K562 (cell line): ENCODE data around the gene SPTBN2. TPM values are rescaled to one million over a fixed set of nuclear protein-coding genes. Genes with fewer than 3 reads are reported as not detected.

Source experiments
- ATF4 ChIP-seq: fragments of 450-650 bp; formaldehyde crosslinking; IDR thresholded peaks from 2 replicates; pipeline ENCODE4 v1.4.0; 2022; ENCODE audit warnings: mild to moderate bottlenecking, moderate library complexity
- BRF1 ChIP-seq: IDR thresholded peaks from 3 replicates; pipeline ENCODE4 v1.6.1; 2011; ENCODE audit warnings: borderline replicate concordance, mild to moderate bottlenecking; ENCODE audit not compliant: insufficient read length; ENCODE audit errors: extremely low read depth
- CREB1 ChIP-seq, 2 experiments: sonication (generic) in 1 of 2; formaldehyde crosslinking in 1 of 2; IDR thresholded peaks; 2 replicates each; pipeline versions ENCODE4 v1.6.1 to v1.8.0; 2012 to 2022; ENCODE audit warnings: inconsistent platforms in 1 of 2, mild to moderate bottlenecking in 1 of 2, missing genetic modification reagents in 1 of 2, moderate library complexity in 1 of 2
- FOXP1 ChIP-seq: sonication (generic); formaldehyde crosslinking; IDR thresholded peaks from 2 replicates; pipeline ENCODE4 v1.8.0; 2022; ENCODE audit warnings: mild to moderate bottlenecking, missing genetic modification reagents
- LEF1 ChIP-seq: fragments of 450-650 bp; IDR thresholded peaks from 2 replicates; pipeline ENCODE4 v1.6.1; 2016; ENCODE audit warnings: mild to moderate bottlenecking
- MAFG ChIP-seq: fragments of 450-650 bp; conservative IDR thresholded peaks from 2 replicates; pipeline ENCODE4 v1.6.1; 2016; ENCODE audit warnings: missing genetic modification characterization, missing compliant biosample characterization
- PPARD ChIP-seq: fragments of 250-450 bp; sonication (Bioruptor Pico); IDR thresholded peaks from 2 replicates; pipeline ENCODE4 v1.8.0; 2022; ENCODE audit warnings: inconsistent platforms, mild to moderate bottlenecking, moderate library complexity
- SIN3A ChIP-seq, 2 experiments: fragments of 150-350 bp in 1 of 2; IDR thresholded peaks; 2 replicates each; pipeline ENCODE4 v1.6.1; 2011 to 2016; ENCODE audit warnings: borderline replicate concordance in 2 of 2, low read depth in 2 of 2, low read length in 2 of 2, mild to moderate bottlenecking in 2 of 2, moderate library complexity in 2 of 2; ENCODE audit not compliant: control insufficient read depth in 1 of 2
- TCF15 ChIP-seq: fragments of 250-450 bp; sonication (Bioruptor Pico); IDR thresholded peaks from 2 replicates; pipeline ENCODE4 v1.8.0; 2022; ENCODE audit warnings: moderate library complexity, mild to moderate bottlenecking, inconsistent platforms
- TEAD2 ChIP-seq: fragments of 450-650 bp; IDR thresholded peaks from 2 replicates; pipeline ENCODE4 v1.6.1; 2016; ENCODE audit warnings: missing genetic modification characterization, control low read depth, missing compliant biosample characterization
- THAP12 ChIP-seq: fragments of 250-450 bp; sonication (Bioruptor Pico); IDR thresholded peaks from 2 replicates; pipeline ENCODE4 v1.9.0; 2021; ENCODE audit warnings: mild to moderate bottlenecking, inconsistent platforms
- ZNF140 ChIP-seq: fragments of 250-450 bp; sonication (Bioruptor Pico); IDR thresholded peaks from 2 replicates; pipeline ENCODE4 v1.8.0; 2021; ENCODE audit warnings: moderate library complexity, mild to moderate bottlenecking, inconsistent platforms
- ZNF408 ChIP-seq: fragments of 250-450 bp; sonication (Bioruptor Pico); IDR thresholded peaks from 2 replicates; pipeline ENCODE4 v1.4.0; 2020; ENCODE audit warnings: low read depth, mild to moderate bottlenecking, moderate library complexity
- polyA plus RNA-seq, 8 experiments: library from polyadenylated mRNA; depleted of rRNA in 4 of 8; stranded (reverse) in 5 of 8; unstranded in 3 of 8; fragments of >200 nt; fragmentation: Nextera tagmentation in 2 of 8; fragmentation: Illumina TruSeq in 1 of 8; extraction: Ambion mirVana in 2 of 8; extraction: Trizol in 1 of 8; gene quantifications; 2 replicates each; pipeline versions ENCODE4 v1.2.1 to v1.2.3, GENCODE V29; 2011 to 2014; ENCODE audit warnings: inconsistent platforms in 1 of 8, missing spikeins in 1 of 8
- total RNA-seq, 7 experiments: library from RNA; depleted of rRNA in 6 of 7; stranded (reverse); fragments of >200 nt in 6 of 7; fragmentation: Illumina TruSeq in 2 of 7; extraction: Trizol in 2 of 7; gene quantifications; 2 replicates each; pipeline versions ENCODE4 v1.2.1 to v1.2.3, GENCODE V29; 2011 to 2021; ENCODE audit warnings: low replicate concordance in 1 of 7

The SPTBN2 gene
- total and polyA plus RNA-seq, 9 of the 15 experiments (the other 6 are each of a cell fraction or from before 2014, with no cell fraction given): 0.38 to 56.5 (median 19.7) TPM

- TF ChIP-seq TCF15 (no peak), LEF1 (no peak), ZNF408 (no peak), MAFG (tag) (no peak), BRF1 (no peak), ATF4 (CRISPR knock-in tag) (no peak), PPARD (CRISPR knock-in tag) (no peak), SIN3A (IDR thresholded peaks at IDR 0.05; ENCODE audit: borderline replicate concordance in 2 of 2, control insufficient read depth in 1 of 2, low read depth in 2 of 2, low read length in 2 of 2) (no peak), THAP12 (CRISPR knock-in tag) (no peak), CREB1 (IDR thresholded peaks at IDR 0.05) (no peak), CREB1 (CRISPR knock-in tag; IDR thresholded peaks at IDR 0.05) (no peak), TEAD2 (tag) (no peak), FOXP1 (CRISPR knock-in tag) (no peak), ZNF140 (CRISPR knock-in tag) (no peak)
- TF ChIP-seq, all 486 proteins: peak for 0
Observed at GRCh38 chr11:66715346-66716085, 13.5 kb downstream of the SPTBN2 start (continued).
